Measurements from ENCODE around the gene TJAP1.

TJAP1 gene

DNA sequence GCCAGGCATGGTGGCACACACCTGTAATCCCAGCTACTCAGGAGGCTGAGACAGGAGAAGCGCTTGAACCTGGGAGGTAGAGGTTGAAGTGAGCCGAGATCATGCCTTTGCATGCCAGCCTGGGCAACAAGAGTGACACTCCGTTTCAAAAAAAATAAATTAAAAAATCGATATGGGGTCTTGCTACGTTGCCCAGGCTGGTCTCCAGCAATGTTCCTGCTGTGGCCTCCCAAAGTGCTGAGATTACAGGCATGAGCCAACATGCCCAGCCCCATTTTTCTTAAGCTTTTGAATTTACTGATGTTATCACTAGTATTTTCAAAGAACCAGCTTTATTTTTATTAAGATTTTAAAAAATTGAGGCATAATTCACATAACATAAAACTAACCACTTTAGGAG is 63.1 kb downstream of the TJAP1 start:
- DNase-seq, result no peak

DNA sequence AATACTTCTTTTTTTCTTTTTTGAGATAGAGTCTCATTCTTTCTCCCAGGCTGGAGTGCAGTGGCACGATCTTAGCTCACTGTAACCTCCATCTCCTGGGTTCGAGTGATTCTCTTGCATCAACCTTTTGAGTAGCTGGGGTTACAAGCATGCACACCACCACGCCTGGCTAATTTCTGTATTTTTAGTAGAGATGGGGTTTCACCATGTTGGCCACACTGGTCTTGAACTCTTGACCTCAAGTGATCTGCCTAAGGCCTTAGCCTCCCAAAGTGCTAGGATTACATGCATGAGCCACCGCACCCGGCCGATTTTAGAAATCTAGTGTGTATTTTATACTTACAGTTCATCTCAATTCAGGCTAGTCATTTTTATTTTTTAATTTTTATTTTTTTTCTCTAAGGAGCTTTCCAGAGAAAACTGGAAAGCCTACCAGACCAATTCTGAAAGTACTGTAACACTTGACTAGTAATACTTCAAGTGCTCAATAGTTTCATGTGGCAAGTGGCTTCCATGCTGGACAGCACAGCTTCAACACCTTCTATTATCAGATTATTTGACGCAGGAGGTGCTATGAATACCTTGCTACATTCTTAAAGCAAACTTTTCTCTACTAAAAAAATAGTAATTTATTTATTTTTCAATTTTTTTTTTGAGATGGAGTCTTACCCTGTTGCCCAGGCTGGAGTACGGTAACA is 64.6 kb downstream of the TJAP1 start:
- DNase-seq, result no peak

DNA sequence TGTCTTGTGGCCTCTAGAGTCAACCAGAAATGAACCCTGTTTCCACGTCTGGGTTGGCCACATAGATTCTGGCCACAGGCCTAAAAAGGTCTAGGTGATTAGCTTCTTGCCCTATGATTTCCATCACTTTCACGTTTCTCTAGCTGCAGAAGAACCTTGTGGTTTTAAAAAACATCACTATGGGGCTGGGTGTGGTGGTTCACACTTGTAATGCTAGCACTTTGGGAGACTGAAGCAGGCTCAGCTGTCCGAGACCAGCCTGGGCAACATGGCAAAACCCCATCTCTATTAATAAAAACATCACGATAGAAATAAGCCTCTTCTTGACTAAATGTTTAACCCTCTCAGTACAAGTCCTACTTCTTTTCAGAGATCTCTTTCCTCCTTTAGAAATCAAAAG is 67.1 kb downstream of the TJAP1 start:
- DNase-seq, result no peak

GRCh38 chr6:43547222-43547621 is 69.9 kb downstream of the TJAP1 start:
- no peak for DNase-seq

Data from activated CD4-positive, alpha-beta T cell treated with anti-CD3 and anti-CD28 coated beads, Interleukin-10, Interleukin-2, amounts not matched to agents 100 ng/mL and 50 ng/mL, durations not matched to agents 16 hours and 8 hours (primary cell).